CD4-positive, alpha-beta T cell treated with Interleukin-15 for 1 hour (primary cell): ENCODE measurements around the gene ADAM19.

ENCODE experiments used
- DNase-seq: peaks from one replicate; pipeline ENCODE4 v3.0.0-alpha.2; 2020

The ADAM19 gene

GRCh38 chr5:157541447-157542118 lies 34.0 kb downstream of the ADAM19 start:
- no peak for DNase-seq

- peak; percentile 31 for DNase-seq
These were observed 34.7 kb downstream of the ADAM19 start for GRCh38 chr5:157540707-157541446.

GRCh38 chr5:157540124-157540523 lies 35.5 kb downstream of the ADAM19 start:
- DNase-seq, result no peak

- no peak for DNase-seq
These were observed 36.0 kb downstream of the ADAM19 start for GRCh38 chr5:157539503-157540022.

GRCh38 chr5:157538311-157538710 lies 37.3 kb downstream of the ADAM19 start:
- no peak for DNase-seq

- DNase-seq, result no peak
These were observed 40.3 kb downstream of the ADAM19 start for GRCh38 chr5:157535042-157535865.

GRCh38 chr5:157533011-157533481 lies 42.5 kb downstream of the ADAM19 start:
- DNase-seq, result no peak

GRCh38 chr5:157532022-157532421 lies 43.6 kb downstream of the ADAM19 start:
- no peak for DNase-seq

- DNase-seq, result no peak
These were observed 45.2 kb downstream of the ADAM19 start for GRCh38 chr5:157530226-157530972.

GRCh38 chr5:157529002-157529401 lies 46.6 kb downstream of the ADAM19 start:
- no peak for DNase-seq

GRCh38 chr5:157528036-157528632 lies 47.4 kb downstream of the ADAM19 start:
- DNase-seq, result no peak

- DNase-seq, result no peak
These were observed 50.7 kb downstream of the ADAM19 start for GRCh38 chr5:157524887-157525286.

- DNase-seq, result no peak
These were observed 51.6 kb downstream of the ADAM19 start for GRCh38 chr5:157523976-157524375.

- no peak for DNase-seq
These were observed 53.9 kb downstream of the ADAM19 start for GRCh38 chr5:157521704-157522029.

GRCh38 chr5:157520911-157521703 lies 54.5 kb downstream of the ADAM19 start:
- DNase-seq, result no peak

GRCh38 chr5:157519579-157520253 lies 55.9 kb downstream of the ADAM19 start:
- no peak for DNase-seq

GRCh38 chr5:157518963-157519362 lies 56.6 kb downstream of the ADAM19 start:
- DNase-seq, result no peak

GRCh38 chr5:157516626-157517325 lies 58.8 kb downstream of the ADAM19 start:
- DNase-seq, result no peak

- no peak for DNase-seq
These were observed 59.6 kb downstream of the ADAM19 start for GRCh38 chr5:157516006-157516405.

- DNase-seq, result no peak
These were observed 60.6 kb downstream of the ADAM19 start for GRCh38 chr5:157514974-157515373.
